ENCODE results near the gene LMO2.
A peak's percentile ranks its signal among the peaks of the same experiment; 100 is the strongest.
"Not testable (repeated sequence)": the region's sequence is repeated elsewhere in the genome, so short reads cannot be mapped to it uniquely, and the experiment has no call there.

Gene LMO2

GRCh38 chr11:33891714-33892327, at the start of gene LMO2:
Gene LMO2 (minus strand): TSS chr11:33892076. CDS start chr11:33869716, 22,360 bp downstream.
- no peak for DNase-seq

- no peak for DNase-seq
Measured at GRCh38 chr11:33940538-33940815, 48.6 kb upstream of the LMO2 start.

- peak; percentile 55 for DNase-seq
Measured at GRCh38 chr11:33936725-33937604, 45.1 kb upstream of the LMO2 start.

GRCh38 chr11:33935461-33936456, 43.9 kb upstream of the LMO2 start:
- DNase-seq = no peak

GRCh38 chr11:33935005-33935404, 43.1 kb upstream of the LMO2 start:
- DNase-seq = no peak

- DNase-seq = no peak
Measured at GRCh38 chr11:33934450-33934849, 42.6 kb upstream of the LMO2 start.

GRCh38 chr11:33933602-33934001, 41.7 kb upstream of the LMO2 start:
- DNase-seq = no peak

GRCh38 chr11:33932721-33933120, 40.8 kb upstream of the LMO2 start:
- DNase-seq = no peak

GRCh38 chr11:33931739-33932366, 40.0 kb upstream of the LMO2 start:
- not testable (repeated sequence) for DNase-seq

- no peak for DNase-seq
Measured at GRCh38 chr11:33931067-33931466, 39.2 kb upstream of the LMO2 start.

GRCh38 chr11:33930317-33931021, 38.6 kb upstream of the LMO2 start:
- no peak for DNase-seq

- DNase-seq = no peak
Measured at GRCh38 chr11:33928564-33928963, 36.7 kb upstream of the LMO2 start.

- DNase-seq = no peak
Measured at GRCh38 chr11:33926671-33927552, 35.0 kb upstream of the LMO2 start.

- DNase-seq = no peak
Measured at GRCh38 chr11:33924341-33924740, 32.5 kb upstream of the LMO2 start.

GRCh38 chr11:33923626-33924025, 31.8 kb upstream of the LMO2 start:
- DNase-seq = no peak

GRCh38 chr11:33920838-33921613, 29.1 kb upstream of the LMO2 start:
- no peak for DNase-seq

GRCh38 chr11:33919645-33920044, 27.8 kb upstream of the LMO2 start:
- no peak for DNase-seq

- DNase-seq = not testable (repeated sequence)
Measured at GRCh38 chr11:33917402-33917801, 25.5 kb upstream of the LMO2 start.

- DNase-seq = no peak
Measured at GRCh38 chr11:33916736-33917135, 24.9 kb upstream of the LMO2 start.

- no peak for DNase-seq
Measured at GRCh38 chr11:33915526-33915925, 23.6 kb upstream of the LMO2 start.
